Testis (tissue), 2 donors: ENCODE data around the gene ADAMTS15.

Experiments
- POLR2A ChIP-seq: fragments of 450-650 bp; IDR thresholded peaks from one replicate; pipeline ENCODE4 v1.6.1; 2017; ENCODE audit warnings: antibody characterized with exemption, mild to moderate bottlenecking, moderate library complexity
- TF ChIP-seq, protein P1 (sequence below), 3 experiments: fragments of 450-650 bp in 2 of 3; fragments of 200-600 bp in 1 of 3; sonication (generic) in 1 of 3; IDR thresholded peaks; one replicate each; pipeline ENCODE4 v1.5.1; 2016 to 2019; ENCODE audit warnings: antibody characterized with exemption in 3 of 3, mild to moderate bottlenecking in 2 of 3, moderate library complexity in 1 of 3

GRCh38 chr11:130442737-130443136 lies 5.7 kb upstream of the ADAMTS15 start:
- TF ChIP-seq, protein P1, sequence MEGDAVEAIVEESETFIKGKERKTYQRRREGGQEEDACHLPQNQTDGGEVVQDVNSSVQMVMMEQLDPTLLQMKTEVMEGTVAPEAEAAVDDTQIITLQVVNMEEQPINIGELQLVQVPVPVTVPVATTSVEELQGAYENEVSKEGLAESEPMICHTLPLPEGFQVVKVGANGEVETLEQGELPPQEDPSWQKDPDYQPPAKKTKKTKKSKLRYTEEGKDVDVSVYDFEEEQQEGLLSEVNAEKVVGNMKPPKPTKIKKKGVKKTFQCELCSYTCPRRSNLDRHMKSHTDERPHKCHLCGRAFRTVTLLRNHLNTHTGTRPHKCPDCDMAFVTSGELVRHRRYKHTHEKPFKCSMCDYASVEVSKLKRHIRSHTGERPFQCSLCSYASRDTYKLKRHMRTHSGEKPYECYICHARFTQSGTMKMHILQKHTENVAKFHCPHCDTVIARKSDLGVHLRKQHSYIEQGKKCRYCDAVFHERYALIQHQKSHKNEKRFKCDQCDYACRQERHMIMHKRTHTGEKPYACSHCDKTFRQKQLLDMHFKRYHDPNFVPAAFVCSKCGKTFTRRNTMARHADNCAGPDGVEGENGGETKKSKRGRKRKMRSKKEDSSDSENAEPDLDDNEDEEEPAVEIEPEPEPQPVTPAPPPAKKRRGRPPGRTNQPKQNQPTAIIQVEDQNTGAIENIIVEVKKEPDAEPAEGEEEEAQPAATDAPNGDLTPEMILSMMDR (IDR thresholded peaks at IDR 0.05), result no peak
- TF ChIP-seq POLR2A, result no peak
